Natural killer cell treated with Interleukin-12 subunit alpha and Interleukin-12 subunit beta and Interleukin-15 and Interleukin-18, amount 100 ng/mL, for 72 hours (primary cell): ENCODE results near the gene EGFL6. TPM values are rescaled to one million over a fixed set of nuclear protein-coding genes. Genes with fewer than 3 reads are reported as not detected.

Experiments used
- ATAC-seq, 2 donors: fragments of 150-1000 bp; cut with Tn5 transposase in 1 of 2; sonication (Bioruptor Pico), chemical (Tn5 transposase) in 1 of 2; 2 replicates each; pipeline ENCODE4 v1.10.0; 2021
- DNase-seq: peaks from one replicate; pipeline ENCODE4 v3.0.0; 2022; ENCODE audit warnings: low spot score
- H3K27ac Mint-ChIP-seq, 2 donors: 1 replicate in 1 of 2; 2 replicates in 1 of 2; pipeline ENCODE4 v1.8.0; 2022; ENCODE audit warnings: mixed read lengths in 2 of 2, mild to moderate bottlenecking in 1 of 2, moderate library complexity in 1 of 2
- H3K27me3 Mint-ChIP-seq, 2 donors: 1 replicate in 1 of 2; 2 replicates in 1 of 2; pipeline ENCODE4 v1.8.0; 2022; ENCODE audit warnings: mixed read lengths in 2 of 2
- H3K36me3 Mint-ChIP-seq: one replicate; pipeline ENCODE4 v1.8.0; 2022; ENCODE audit warnings: mixed read lengths
- H3K4me1 Mint-ChIP-seq, 2 donors: 1 replicate in 1 of 2; 2 replicates in 1 of 2; pipeline ENCODE4 v1.8.0; 2022; ENCODE audit warnings: low read depth in 2 of 2, mixed read lengths in 2 of 2, mild to moderate bottlenecking in 1 of 2
- H3K4me3 Mint-ChIP-seq: one replicate; pipeline ENCODE4 v1.8.0; 2022; ENCODE audit warnings: mixed read lengths
- H3K9me3 Mint-ChIP-seq: 2 replicates; pipeline ENCODE4 v1.8.0; 2022; ENCODE audit warnings: mixed read lengths
- total RNA-seq, 2 donors: library from RNA; stranded (reverse); gene quantifications; one replicate each; pipeline ENCODE4 v1.2.3, GENCODE V29; 2022

EGFL6 gene, protein sequence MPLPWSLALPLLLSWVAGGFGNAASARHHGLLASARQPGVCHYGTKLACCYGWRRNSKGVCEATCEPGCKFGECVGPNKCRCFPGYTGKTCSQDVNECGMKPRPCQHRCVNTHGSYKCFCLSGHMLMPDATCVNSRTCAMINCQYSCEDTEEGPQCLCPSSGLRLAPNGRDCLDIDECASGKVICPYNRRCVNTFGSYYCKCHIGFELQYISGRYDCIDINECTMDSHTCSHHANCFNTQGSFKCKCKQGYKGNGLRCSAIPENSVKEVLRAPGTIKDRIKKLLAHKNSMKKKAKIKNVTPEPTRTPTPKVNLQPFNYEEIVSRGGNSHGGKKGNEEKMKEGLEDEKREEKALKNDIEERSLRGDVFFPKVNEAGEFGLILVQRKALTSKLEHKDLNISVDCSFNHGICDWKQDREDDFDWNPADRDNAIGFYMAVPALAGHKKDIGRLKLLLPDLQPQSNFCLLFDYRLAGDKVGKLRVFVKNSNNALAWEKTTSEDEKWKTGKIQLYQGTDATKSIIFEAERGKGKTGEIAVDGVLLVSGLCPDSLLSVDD
- total RNA-seq, result 1 to 10 TPM; 3.2 to 5.0 TPM

DNA sequence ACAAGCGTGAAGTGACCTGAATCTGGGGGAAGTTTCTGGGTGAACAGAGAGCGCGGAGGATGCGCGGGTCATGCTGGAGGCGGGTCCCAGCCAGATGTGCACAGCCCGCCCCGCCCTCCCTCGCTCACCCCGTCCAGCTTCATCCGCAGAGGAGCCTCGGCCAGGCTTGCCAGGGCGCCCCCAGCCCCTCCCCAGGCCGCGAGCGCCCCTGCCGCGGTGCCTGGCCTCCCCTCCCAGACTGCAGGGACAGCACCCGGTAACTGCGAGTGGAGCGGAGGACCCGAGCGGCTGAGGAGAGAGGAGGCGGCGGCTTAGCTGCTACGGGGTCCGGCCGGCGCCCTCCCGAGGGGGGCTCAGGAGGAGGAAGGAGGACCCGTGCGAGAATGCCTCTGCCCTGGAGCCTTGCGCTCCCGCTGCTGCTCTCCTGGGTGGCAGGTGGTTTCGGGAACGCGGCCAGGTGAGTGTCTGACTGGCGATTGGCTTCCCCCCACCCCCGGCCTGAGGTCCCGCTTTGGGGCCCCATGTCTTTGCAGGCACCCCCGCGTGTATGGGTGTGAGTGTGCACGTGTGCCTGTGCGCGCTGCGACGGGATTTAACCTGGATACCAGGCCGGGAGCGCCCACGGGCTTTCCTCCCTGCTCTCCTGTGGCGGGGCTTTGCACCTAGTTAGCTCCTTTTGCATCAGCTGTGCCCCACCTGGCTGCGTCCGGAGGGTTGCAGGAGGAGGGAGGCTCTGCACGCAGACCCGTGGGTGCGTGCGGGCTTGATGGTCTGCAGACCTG, at the start of gene EGFL6:
TSS of gene EGFL6 (plus strand) at position 123 of the 782 bp plus-strand sequence. CDS start at position 384, 261 bp downstream.
- ATAC-seq (peak in 1 of 2 donors; percentile 55), DNase-seq (peak; percentile 60)
- Mint-ChIP-seq H3K27ac (no peak within 1 kb of the TSS), H3K4me3 (peak within 1 kb of the TSS; percentile 44), H3K36me3 (no peaks in the 10 kb centered on the region), H3K27me3 (peaks cover 0 to 45% of the 10 kb centered on the region in 2 donors), H3K9me3 (no peaks in the 10 kb centered on the region), H3K4me1 (peaks cover 0 to 6% of the 10 kb centered on the region in 2 donors)

DNA sequence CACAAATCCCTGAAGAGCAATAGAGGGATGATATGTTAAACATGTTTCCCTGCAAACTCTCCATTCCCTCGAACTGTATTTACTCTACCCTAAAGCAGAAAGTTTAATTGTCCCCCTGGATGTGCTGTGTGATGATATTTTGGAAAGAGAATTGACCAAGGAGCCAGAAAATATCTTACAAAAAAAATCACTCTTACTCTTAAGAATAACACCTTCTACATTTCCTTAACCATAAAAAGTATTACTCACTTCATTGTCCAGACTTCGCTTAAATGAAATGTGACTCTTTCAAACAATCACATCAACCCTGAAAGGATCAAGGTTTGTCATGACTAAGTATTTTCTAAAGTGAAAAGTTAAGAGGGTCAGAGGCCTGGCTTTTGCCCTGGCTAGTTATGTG, 49.0 kb upstream of the EGFL6 start:
- Mint-ChIP-seq H3K36me3 (no peaks in the 10 kb centered on the region), H3K4me1 (no peaks in the 10 kb centered on the region), H3K4me3 (no peak overlapping the region), H3K9me3 (no peaks in the 10 kb centered on the region), H3K27me3 (peaks cover 0 to 23% of the 10 kb centered on the region in 2 donors), H3K27ac (no peak overlapping the region)
- ATAC-seq, result no peak
- no peak for DNase-seq

DNA sequence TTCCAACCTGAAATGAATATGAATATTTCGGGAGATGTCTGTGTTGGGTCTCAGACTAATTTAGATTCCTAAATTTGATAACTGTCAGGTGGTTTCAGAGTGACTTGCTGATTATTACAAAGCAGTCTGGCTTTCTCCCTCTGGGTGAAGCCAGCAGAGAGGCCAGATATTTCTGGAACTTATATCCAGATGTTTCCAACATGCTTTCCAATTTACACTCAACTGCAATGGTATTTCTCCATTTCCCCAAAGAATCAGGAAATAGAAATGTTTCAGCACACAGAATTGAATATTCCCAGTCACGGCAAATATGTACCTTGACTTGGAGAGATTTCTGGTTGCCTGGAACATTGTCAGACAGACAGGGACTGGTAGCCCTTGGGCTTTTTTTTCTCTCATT, 48.5 kb upstream of the EGFL6 start:
- no peak for ATAC-seq
- Mint-ChIP-seq H3K27ac (no peak overlapping the region), H3K9me3 (no peaks in the 10 kb centered on the region), H3K36me3 (no peaks in the 10 kb centered on the region), H3K27me3 (peaks cover 0 to 21% of the 10 kb centered on the region in 2 donors), H3K4me3 (no peak overlapping the region), H3K4me1 (no peaks in the 10 kb centered on the region)
- DNase-seq, result no peak

DNA sequence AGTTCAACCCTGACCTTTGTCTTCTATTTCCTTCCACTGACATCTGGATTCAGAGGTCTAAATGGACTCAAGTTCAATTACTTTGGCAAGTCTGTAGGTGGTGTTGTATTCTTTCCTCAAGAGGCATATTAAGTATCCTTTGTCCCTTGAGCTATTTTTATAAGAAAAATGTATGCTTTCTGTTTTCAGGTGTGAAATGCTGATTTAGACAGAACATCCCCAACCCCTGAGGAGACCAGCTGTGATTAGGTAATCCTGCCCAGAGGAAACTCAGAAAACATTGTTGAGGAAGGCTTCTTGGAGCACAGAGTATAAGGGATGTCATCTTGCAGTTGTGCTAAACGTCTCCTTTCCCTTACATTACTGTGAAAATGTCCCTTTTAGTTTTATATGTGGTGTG, 46.6 kb upstream of the EGFL6 start:
- ATAC-seq (no peak), DNase-seq (no peak)
- Mint-ChIP-seq H3K27me3 (peaks cover 0 to 25% of the 10 kb centered on the region in 2 donors), H3K4me3 (no peak overlapping the region), H3K9me3 (no peaks in the 10 kb centered on the region), H3K27ac (no peak overlapping the region), H3K36me3 (no peaks in the 10 kb centered on the region), H3K4me1 (no peaks in the 10 kb centered on the region)

DNA sequence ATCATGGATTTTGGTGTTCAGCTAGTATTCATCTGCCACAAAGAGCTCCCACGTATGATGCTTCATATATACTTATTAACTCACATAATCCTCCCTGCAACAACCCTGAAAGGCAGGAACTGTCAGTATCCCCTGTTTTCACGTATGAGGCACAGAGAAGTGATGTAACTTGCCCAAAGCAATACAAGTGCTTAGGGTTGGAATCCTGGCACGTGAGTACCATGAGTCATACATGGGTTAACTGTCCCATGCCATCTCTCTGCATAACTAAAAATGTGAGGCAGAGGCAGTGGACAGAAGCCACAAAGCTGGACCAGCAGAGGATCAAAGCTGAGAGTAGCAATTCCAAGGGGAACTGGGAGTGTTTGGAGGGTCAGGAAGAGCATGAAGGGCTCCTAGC, 35.7 kb upstream of the EGFL6 start:
- Mint-ChIP-seq H3K4me3 (no peak overlapping the region), H3K36me3 (no peaks in the 10 kb centered on the region), H3K27ac (no peak overlapping the region), H3K4me1 (peaks cover 0 to 7% of the 10 kb centered on the region in 2 donors), H3K9me3 (no peaks in the 10 kb centered on the region), H3K27me3 (peaks cover 7 to 25% of the 10 kb centered on the region in 2 donors)
- no peak for ATAC-seq
- no peak for DNase-seq

DNA sequence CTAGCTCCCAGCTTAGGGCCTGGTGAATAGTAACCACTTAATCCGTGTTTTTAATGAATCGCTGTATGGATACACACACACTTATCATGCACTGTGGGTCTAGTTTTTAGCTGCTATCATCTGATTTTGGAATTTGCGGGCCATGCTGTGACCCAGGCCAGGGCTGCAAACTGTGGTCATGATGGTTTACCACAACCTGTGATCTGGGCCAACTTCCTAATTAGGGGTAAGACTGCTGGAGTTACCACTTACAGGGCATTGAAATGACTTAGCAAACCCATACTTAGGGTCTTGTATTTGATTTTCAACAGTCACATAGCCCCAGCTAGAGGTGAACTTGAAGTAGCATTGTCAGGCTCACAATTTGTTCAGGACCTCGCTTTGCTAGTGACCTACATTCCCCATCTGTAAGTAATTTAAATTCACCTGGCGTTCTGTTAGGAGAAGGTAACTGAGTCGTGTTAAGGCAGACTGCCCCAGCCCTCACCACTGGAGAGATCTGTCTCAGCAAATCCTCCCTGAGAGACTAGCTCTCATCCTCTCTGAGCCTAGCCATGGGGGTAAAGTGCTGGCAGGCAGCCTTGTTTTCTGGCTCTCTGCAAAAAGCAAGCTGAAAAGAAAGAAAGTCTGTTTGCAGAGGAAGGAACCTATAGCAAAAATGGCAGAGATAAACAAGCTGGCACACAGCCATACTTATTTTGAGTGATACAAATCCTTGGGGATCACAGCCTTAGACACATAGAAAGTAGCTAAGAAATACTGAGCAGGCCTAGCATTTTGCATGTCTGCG, 33.8 kb upstream of the EGFL6 start:
- H3K36me3 Mint-ChIP-seq, result no peaks in the 10 kb centered on the region
- no peak for ATAC-seq
- peaks cover 7 to 22% of the 10 kb centered on the region in 2 donors for H3K27me3 Mint-ChIP-seq
- no peak overlapping the region for H3K27ac Mint-ChIP-seq
- no peaks in the 10 kb centered on the region for H3K9me3 Mint-ChIP-seq
- H3K4me1 Mint-ChIP-seq, result peaks cover 0 to 7% of the 10 kb centered on the region in 2 donors
- DNase-seq, result no peak
- no peak overlapping the region for H3K4me3 Mint-ChIP-seq

DNA sequence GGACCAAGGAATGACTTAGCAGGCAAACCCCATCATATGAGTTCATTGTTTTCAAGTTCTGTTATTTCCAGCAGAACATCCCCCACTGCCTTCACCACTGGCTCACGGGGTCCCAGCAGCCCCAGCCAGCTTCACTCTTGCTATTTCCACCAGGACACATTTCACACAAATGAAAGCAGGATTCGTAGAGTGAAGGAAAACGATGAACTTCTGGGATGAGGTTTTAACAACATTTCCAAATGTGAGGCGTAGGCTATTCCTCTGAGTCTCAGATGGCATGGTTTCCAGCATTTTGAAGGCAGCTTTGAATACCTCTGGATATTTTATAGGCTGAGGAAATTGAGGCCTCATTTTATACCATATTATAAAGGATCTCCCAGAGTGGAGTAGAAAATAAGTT, 32.9 kb upstream of the EGFL6 start:
- H3K9me3 Mint-ChIP-seq, result no peaks in the 10 kb centered on the region
- no peak for DNase-seq
- no peaks in the 10 kb centered on the region for H3K36me3 Mint-ChIP-seq
- peaks cover 0 to 7% of the 10 kb centered on the region in 2 donors for H3K4me1 Mint-ChIP-seq
- peaks cover 4 to 16% of the 10 kb centered on the region in 2 donors for H3K27me3 Mint-ChIP-seq
- ATAC-seq, result no peak
- H3K4me3 Mint-ChIP-seq, result no peak overlapping the region
- H3K27ac Mint-ChIP-seq, result no peak overlapping the region

DNA sequence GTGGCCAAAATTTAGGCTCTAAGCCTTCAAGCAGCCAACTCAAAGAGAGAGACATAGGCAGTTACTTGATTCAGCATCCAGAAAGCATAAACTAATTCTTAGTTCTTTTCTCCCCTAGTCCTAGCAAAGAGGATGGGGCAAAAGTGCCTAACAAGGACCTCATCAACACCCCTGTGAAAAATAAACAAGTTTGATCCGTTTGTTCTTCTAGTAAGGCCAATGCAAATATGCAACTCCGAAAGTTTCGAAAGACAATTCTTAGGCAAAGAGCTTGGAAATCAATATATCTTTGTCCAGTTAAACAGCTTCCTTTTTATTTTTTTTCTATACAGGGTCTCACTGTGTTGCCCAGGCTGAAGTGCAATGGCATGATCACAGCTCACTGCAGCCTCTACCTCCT, 31.0 kb upstream of the EGFL6 start:
- H3K36me3 Mint-ChIP-seq, result no peaks in the 10 kb centered on the region
- no peak for DNase-seq
- ATAC-seq, result no peak
- no peak overlapping the region for H3K27ac Mint-ChIP-seq
- H3K4me1 Mint-ChIP-seq, result peaks cover 0 to 7% of the 10 kb centered on the region in 2 donors
- no peak overlapping the region for H3K4me3 Mint-ChIP-seq
- peaks cover 0 to 12% of the 10 kb centered on the region in 2 donors for H3K27me3 Mint-ChIP-seq
- no peaks in the 10 kb centered on the region for H3K9me3 Mint-ChIP-seq

DNA sequence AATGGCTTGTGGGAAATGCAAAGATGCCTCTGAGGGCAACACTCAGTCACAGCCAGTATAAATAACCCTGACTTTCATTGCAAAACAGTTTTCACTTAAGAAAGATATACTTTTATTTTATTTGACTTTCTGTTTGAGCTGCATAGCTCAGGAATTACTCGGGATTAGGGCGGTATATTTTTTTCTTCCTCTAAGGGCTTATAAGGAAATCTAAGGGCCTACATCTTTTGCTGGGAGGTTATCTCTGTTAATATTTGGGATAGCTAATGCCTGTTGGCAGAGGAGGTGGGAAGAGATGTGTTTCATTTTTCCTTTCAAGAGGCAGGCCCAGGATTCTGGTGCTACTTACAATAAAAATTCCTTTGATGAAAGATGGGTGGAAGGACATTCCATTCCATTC, 28.8 kb upstream of the EGFL6 start:
- peaks cover 0 to 2% of the 10 kb centered on the region in 2 donors for H3K4me1 Mint-ChIP-seq
- H3K27me3 Mint-ChIP-seq, result peaks cover 0 to 9% of the 10 kb centered on the region in 2 donors
- DNase-seq (no peak), ATAC-seq (no peak)
- no peaks in the 10 kb centered on the region for H3K36me3 Mint-ChIP-seq
- no peak overlapping the region for H3K4me3 Mint-ChIP-seq
- H3K9me3 Mint-ChIP-seq, result no peaks in the 10 kb centered on the region
- no peak overlapping the region for H3K27ac Mint-ChIP-seq

DNA sequence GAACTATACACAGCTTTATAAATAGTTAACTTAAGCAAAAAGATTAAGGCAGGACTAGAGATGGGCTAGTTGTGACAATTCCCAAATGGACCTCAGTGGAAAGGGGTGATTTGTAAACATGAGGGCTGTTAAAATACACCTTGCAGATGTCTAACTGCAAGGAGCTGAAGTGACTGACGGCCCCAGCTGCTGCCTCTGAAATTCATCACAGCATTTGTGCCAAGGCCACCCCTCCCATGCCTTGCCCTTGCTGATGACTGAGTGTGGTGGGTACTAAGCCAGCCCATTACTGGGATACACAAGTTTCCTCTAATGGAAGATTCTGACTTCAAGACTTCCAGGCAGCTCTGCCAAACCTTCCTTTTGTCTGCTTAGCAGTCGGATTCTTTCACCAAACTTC, 23.7 kb upstream of the EGFL6 start:
- peaks cover 29 to 34% of the 10 kb centered on the region in 2 donors for H3K27me3 Mint-ChIP-seq
- H3K36me3 Mint-ChIP-seq, result peaks cover 7% of the 10 kb centered on the region
- no peak overlapping the region for H3K27ac Mint-ChIP-seq
- no peak overlapping the region for H3K4me3 Mint-ChIP-seq
- ATAC-seq (no peak), DNase-seq (no peak)
- H3K4me1 Mint-ChIP-seq, result peaks cover 8 to 19% of the 10 kb centered on the region in 2 donors
- H3K9me3 Mint-ChIP-seq, result no peaks in the 10 kb centered on the region

DNA sequence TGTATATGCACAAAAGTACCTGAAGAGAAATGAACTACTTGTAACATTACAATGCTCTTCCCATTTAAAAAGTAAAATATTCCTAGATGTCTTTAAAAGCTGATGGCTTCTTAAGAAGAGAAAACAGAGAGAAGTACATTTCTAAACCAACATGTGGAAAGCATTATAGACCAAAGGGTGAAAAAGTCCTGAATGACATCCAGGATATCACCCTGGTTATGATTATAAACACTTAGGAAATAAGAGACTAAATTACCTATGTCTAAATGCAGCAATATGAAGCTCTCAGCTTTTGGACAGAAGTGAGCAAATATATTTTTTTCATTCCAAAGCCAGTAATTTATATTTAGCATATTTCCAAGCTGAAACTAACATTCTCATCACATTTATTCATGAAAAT, 21.7 kb upstream of the EGFL6 start:
- no peak for ATAC-seq
- peaks cover 7% of the 10 kb centered on the region for H3K36me3 Mint-ChIP-seq
- H3K9me3 Mint-ChIP-seq, result no peaks in the 10 kb centered on the region
- DNase-seq, result no peak
- peaks cover 28 to 34% of the 10 kb centered on the region in 2 donors for H3K27me3 Mint-ChIP-seq
- H3K27ac Mint-ChIP-seq, result no peak overlapping the region
- H3K4me3 Mint-ChIP-seq, result no peak overlapping the region
- H3K4me1 Mint-ChIP-seq, result peaks cover 8 to 19% of the 10 kb centered on the region in 2 donors

DNA sequence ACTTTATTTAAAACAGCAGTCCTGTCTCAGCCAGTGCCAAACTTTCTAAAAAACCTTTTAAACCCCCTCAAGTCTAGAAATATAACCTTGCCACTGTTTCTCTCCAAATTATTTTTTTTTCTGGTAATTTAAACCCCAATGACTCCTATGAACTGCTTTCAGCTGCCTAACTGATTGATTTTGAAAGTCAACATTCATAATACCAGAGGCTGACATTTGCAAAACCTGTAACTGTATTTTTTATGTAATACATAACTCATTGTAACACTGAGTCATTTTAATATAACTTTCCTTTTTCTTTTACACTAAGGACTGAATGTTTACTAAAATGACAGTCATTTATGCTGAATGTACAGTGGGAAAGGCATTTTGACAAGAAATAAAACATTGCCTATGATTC, 19.1 kb upstream of the EGFL6 start:
- Mint-ChIP-seq H3K4me1 (peaks cover 8 to 19% of the 10 kb centered on the region in 2 donors), H3K9me3 (no peaks in the 10 kb centered on the region), H3K27me3 (peaks cover 28 to 34% of the 10 kb centered on the region in 2 donors), H3K36me3 (peaks cover 7% of the 10 kb centered on the region), H3K4me3 (peak overlapping the region; percentile 67), H3K27ac (peak overlapping the region in 1 of 2 donors; percentile 68)
- peak; percentile 69 to 81 for ATAC-seq
- DNase-seq, result no peak

DNA sequence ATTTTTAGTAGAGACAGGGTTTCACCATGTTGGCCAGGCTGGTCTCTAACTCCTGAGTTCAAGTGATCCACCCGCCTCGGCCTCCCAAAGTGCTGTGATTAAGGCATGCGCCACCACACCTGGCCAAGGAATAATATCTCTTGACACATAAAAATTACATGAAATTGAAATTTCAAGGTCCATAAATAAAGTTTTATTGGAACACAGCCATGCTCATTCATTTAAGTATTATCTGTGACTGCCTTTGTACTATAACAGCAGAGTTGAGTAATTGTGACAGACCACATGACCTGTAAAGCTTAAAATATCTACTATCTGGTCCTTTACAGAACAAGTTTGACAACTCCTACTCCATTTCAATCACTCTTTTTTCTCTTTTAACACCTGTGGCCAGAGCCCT, 17.8 kb upstream of the EGFL6 start:
- H3K9me3 Mint-ChIP-seq, result no peaks in the 10 kb centered on the region
- no peak overlapping the region for H3K4me3 Mint-ChIP-seq
- no peak overlapping the region for H3K27ac Mint-ChIP-seq
- H3K4me1 Mint-ChIP-seq, result peaks cover 8 to 19% of the 10 kb centered on the region in 2 donors
- DNase-seq (no peak), ATAC-seq (no peak)
- H3K36me3 Mint-ChIP-seq, result peaks cover 7% of the 10 kb centered on the region
- H3K27me3 Mint-ChIP-seq, result peaks cover 25 to 28% of the 10 kb centered on the region in 2 donors
